Nephron progenitor cell (in vitro differentiated cells): Measurements from ENCODE around the gene PALLD.
A peak's percentile ranks its signal among the peaks of the same experiment; 100 is the strongest.

Source experiments
- DNase-seq: peaks from one replicate; pipeline ENCODE4 v3.0.0; 2021
- H3K27ac Mint-ChIP-seq: 2 replicates; pipeline ENCODE4 v1.8.0; 2021; ENCODE audit warnings: mild to moderate bottlenecking, moderate library complexity, mixed read lengths
- H3K27me3 Mint-ChIP-seq: 2 replicates; pipeline ENCODE4 v1.8.0; 2021; ENCODE audit warnings: mild to moderate bottlenecking, low read depth, mixed read lengths; ENCODE audit not compliant: poor library complexity
- H3K36me3 Mint-ChIP-seq: 2 replicates; pipeline ENCODE4 v1.8.0; 2021; ENCODE audit warnings: low read depth, mixed read lengths
- H3K4me1 Mint-ChIP-seq: 2 replicates; pipeline ENCODE4 v1.8.0; 2021; ENCODE audit warnings: mixed read lengths
- H3K4me3 Mint-ChIP-seq: 2 replicates; pipeline ENCODE4 v1.8.0; 2021; ENCODE audit warnings: mild to moderate bottlenecking, moderate library complexity, mixed read lengths
- H3K9me3 Mint-ChIP-seq: 2 replicates; pipeline ENCODE4 v1.8.0; 2021; ENCODE audit warnings: mild to moderate bottlenecking, moderate library complexity, mixed read lengths
- CTCF ChIP-seq: fragments of 200-600 bp; sonication (generic); IDR thresholded peaks from 2 replicates; pipeline ENCODE4 v1.5.0; 2021; ENCODE audit warnings: antibody characterized with exemption

The PALLD gene

GRCh38 chr4:168846414-168846813, 349.6 kb downstream of the PALLD start:
- H3K36me3 Mint-ChIP-seq, result peaks cover 35% of the 10 kb centered on the region
- H3K27me3 Mint-ChIP-seq, result no peaks in the 10 kb centered on the region
- no peak for TF ChIP-seq CTCF
- no peak overlapping the region for H3K4me3 Mint-ChIP-seq
- no peak for DNase-seq
- H3K4me1 Mint-ChIP-seq, result peaks cover 62% of the 10 kb centered on the region
- H3K27ac Mint-ChIP-seq, result no peak overlapping the region
- H3K9me3 Mint-ChIP-seq, result no peaks in the 10 kb centered on the region

GRCh38 chr4:168847771-168848502, 351.1 kb downstream of the PALLD start:
- Mint-ChIP-seq H3K27me3 (no peaks in the 10 kb centered on the region), H3K9me3 (no peaks in the 10 kb centered on the region), H3K4me1 (peaks cover 62% of the 10 kb centered on the region), H3K27ac (peak overlapping the region; percentile 97), H3K36me3 (peaks cover 26% of the 10 kb centered on the region), H3K4me3 (peak overlapping the region; percentile 48)
- TF ChIP-seq CTCF, result no peak
- no peak for DNase-seq

GRCh38 chr4:168849030-168849675, 352.3 kb downstream of the PALLD start:
- peak overlapping the region; percentile 89 for H3K27ac Mint-ChIP-seq
- peaks cover 28% of the 10 kb centered on the region for H3K36me3 Mint-ChIP-seq
- DNase-seq, result peak; percentile 10
- peak overlapping the region; percentile 62 for H3K4me3 Mint-ChIP-seq
- H3K9me3 Mint-ChIP-seq, result no peaks in the 10 kb centered on the region
- no peak for TF ChIP-seq CTCF
- H3K27me3 Mint-ChIP-seq, result no peaks in the 10 kb centered on the region
- peaks cover 55% of the 10 kb centered on the region for H3K4me1 Mint-ChIP-seq

GRCh38 chr4:168849997-168850396, 353.1 kb downstream of the PALLD start:
- Mint-ChIP-seq H3K36me3 (peaks cover 31% of the 10 kb centered on the region), H3K27ac (peak overlapping the region; percentile 79), H3K27me3 (no peaks in the 10 kb centered on the region), H3K4me1 (peaks cover 48% of the 10 kb centered on the region), H3K4me3 (peak overlapping the region; percentile 64), H3K9me3 (no peaks in the 10 kb centered on the region)
- no peak for TF ChIP-seq CTCF
- no peak for DNase-seq

GRCh38 chr4:168852387-168852786, 355.5 kb downstream of the PALLD start:
- Mint-ChIP-seq H3K36me3 (peaks cover 52% of the 10 kb centered on the region), H3K27ac (no peak overlapping the region), H3K9me3 (no peaks in the 10 kb centered on the region), H3K27me3 (no peaks in the 10 kb centered on the region), H3K4me1 (peaks cover 35% of the 10 kb centered on the region), H3K4me3 (no peak overlapping the region)
- TF ChIP-seq CTCF, result no peak
- no peak for DNase-seq
